ENCODE results near the gene ZNF18. TPM values are rescaled to one million over a fixed set of nuclear protein-coding genes. Genes with fewer than 3 reads are reported as not detected.

ZNF18 gene, protein sequence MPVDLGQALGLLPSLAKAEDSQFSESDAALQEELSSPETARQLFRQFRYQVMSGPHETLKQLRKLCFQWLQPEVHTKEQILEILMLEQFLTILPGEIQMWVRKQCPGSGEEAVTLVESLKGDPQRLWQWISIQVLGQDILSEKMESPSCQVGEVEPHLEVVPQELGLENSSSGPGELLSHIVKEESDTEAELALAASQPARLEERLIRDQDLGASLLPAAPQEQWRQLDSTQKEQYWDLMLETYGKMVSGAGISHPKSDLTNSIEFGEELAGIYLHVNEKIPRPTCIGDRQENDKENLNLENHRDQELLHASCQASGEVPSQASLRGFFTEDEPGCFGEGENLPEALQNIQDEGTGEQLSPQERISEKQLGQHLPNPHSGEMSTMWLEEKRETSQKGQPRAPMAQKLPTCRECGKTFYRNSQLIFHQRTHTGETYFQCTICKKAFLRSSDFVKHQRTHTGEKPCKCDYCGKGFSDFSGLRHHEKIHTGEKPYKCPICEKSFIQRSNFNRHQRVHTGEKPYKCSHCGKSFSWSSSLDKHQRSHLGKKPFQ
- 4.3 to 6.3 TPM (median 5.8 TPM) in 5 replicates for total RNA-seq (2022; extraction: Qiagen RNA extraction)

GRCh38 chr17:11997147-11997971, at the start of gene ZNF18:
TSS of gene ZNF18 (minus strand) at chr17:11997475. CDS start at chr17:11992829, 4,646 bp downstream.

DNA sequence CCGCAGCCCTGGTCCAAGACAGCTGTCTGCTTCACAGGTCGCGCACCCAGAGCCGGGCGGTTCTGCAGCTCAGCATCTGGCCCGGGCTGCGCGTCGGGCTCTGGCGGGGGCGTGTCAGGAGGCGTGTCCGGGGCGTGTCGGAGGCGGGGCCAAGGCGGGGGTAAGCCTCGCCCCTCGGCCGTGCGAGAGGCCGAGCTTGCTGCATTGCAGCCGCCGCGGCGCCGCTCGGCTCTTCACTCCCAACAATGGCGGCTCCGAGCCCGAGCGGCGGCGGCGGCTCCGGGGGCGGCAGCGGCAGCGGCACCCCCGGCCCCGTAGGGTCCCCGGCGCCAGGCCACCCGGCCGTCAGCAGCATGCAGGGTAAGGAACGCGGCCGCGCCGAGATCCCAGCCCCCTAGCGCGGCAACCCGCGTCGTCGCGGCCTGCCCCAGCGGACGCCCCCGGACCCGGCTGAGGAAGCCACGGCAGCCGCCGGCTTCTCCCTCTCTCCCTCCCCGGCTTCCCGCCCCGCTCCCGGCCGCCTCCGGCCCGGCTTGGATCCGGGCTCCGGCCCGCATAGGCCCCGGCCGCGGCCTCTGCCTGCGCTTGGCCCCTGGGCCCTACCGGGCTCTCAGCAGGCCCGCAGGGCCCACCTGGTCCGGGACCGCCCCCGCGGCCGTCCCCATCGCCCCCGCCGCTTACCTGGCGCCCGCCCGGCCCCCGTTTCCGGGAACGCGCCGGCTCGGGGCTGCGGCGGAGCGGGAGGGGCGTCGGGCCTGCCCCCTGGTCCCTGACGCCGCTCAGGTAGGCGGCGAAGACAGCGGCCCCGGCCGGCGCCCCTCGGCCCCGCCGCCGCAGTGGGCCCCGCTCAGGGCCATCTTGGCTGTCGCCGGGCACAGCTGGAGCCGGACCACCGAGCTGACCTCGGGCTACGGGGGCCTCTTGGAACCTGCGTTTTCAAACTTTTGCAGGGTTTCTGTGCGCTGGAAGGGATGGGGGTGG, 23.7 kb upstream of the ZNF18 start, which contains the start of gene MAP2K4:
Gene MAP2K4 (plus strand): TSS at position 236 of the 981 bp plus-strand sequence. CDS start 10 bp downstream, at position 246.

Other genes starting within 250 kb of the ZNF18 start
- gene MAP2K4, start 23.4 kb upstream of the ZNF18 start, total RNA-seq (2022; extraction: Qiagen RNA extraction): 27.2 to 33.7 TPM (median 32.0 TPM) in 5 replicates

Measured in A549 treated with Mapracorat at 1 μM for 4 hours (cell line).